ENCODE measurements around the gene SLC49A3.

- no peak for TF ChIP-seq TAF1 (IDR thresholded peaks at IDR 0.05; ENCODE audit: borderline replicate concordance, insufficient read depth, low read length)
- no peak for TF ChIP-seq POLR2AphosphoS5 (IDR thresholded peaks at IDR 0.05; ENCODE audit: low read depth, low read length)
- no peak for TF ChIP-seq FOXP2 (optimal IDR thresholded peaks at IDR 0.05; ENCODE audit: borderline replicate concordance, extremely low read depth, extremely low read length, insufficient read depth)
Measured at GRCh38 chr4:730511-730910, 41.6 kb upstream of the SLC49A3 start.

Measured in PFSK-1 (cell line).